ENCODE data around the gene EIF4B. TPM values are rescaled to one million over a fixed set of nuclear protein-coding genes. Genes with fewer than 3 reads are reported as not detected.

The EIF4B gene
- total and polyA plus RNA-seq, 2 of the 13 experiments (the other 11 are each of a cell fraction or from before 2014, with no cell fraction given) = 416 to 548 TPM

DNA sequence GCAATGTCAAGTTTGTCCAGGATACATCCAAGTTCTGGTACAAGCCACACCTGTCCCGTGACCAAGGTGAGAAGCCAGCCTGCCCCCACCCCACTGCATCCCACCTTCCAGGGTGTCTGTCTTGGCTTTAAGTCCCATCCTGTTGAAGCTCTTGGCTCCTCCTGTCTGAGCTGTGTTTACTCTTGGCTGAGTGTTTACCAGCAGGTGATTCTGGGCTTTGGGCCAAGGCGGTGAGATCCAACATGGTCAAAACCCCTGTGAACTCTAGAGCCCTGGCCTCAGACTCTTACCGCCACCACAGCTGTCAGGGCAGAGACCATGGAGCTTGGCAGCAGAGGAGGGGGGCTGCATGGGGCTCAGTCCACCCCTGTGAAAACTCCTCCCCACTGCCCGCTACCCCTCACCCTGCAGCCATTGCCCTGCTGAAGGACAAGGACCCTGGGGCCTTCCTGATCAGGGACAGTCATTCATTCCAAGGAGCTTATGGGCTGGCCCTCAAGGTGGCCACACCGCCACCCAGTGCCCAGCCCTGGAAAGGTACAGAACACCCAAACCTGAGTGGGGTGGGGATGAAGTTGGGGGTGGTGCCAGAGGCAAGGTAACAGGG lies 55.3 kb downstream of the EIF4B start (continued):
- TF ChIP-seq, protein P1, sequence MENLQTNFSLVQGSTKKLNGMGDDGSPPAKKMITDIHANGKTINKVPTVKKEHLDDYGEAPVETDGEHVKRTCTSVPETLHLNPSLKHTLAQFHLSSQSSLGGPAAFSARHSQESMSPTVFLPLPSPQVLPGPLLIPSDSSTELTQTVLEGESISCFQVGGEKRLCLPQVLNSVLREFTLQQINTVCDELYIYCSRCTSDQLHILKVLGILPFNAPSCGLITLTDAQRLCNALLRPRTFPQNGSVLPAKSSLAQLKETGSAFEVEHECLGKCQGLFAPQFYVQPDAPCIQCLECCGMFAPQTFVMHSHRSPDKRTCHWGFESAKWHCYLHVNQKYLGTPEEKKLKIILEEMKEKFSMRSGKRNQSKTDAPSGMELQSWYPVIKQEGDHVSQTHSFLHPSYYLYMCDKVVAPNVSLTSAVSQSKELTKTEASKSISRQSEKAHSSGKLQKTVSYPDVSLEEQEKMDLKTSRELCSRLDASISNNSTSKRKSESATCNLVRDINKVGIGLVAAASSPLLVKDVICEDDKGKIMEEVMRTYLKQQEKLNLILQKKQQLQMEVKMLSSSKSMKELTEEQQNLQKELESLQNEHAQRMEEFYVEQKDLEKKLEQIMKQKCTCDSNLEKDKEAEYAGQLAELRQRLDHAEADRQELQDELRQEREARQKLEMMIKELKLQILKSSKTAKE (CRISPR knock-in tag; IDR thresholded peaks at IDR 0.05; ENCODE audit: borderline replicate concordance) = 0 out of 2 replicates have a peak, but pooled peaks have one; percentile 22
- TF ChIP-seq EZH2 (conservative IDR thresholded peaks at IDR 0.05; ENCODE audit: low read depth, low read length) (no peak), RBFOX2 (IDR thresholded peaks at IDR 0.05; ENCODE audit: low read depth, low read length) (no peak), PPARG (CRISPR knock-in tag; conservative IDR thresholded peaks at IDR 0.05) (0 out of 2 replicates have a peak, but pooled peaks have one; percentile 17), ZNF263 (CRISPR knock-in tag; IDR thresholded peaks at IDR 0.05) (no peak; the same call in 1 of the 2 replicates), KDM1A (CRISPR knock-in tag; IDR thresholded peaks at IDR 0.05) (no peak), MZF1 (CRISPR knock-in tag; IDR thresholded peaks at IDR 0.05; ENCODE audit: borderline replicate concordance) (no peak), SIX4 (CRISPR knock-in tag; IDR thresholded peaks at IDR 0.05) (0 out of 2 replicates have a peak, but pooled peaks have one; percentile 17)
- TF ChIP-seq, protein P2, sequence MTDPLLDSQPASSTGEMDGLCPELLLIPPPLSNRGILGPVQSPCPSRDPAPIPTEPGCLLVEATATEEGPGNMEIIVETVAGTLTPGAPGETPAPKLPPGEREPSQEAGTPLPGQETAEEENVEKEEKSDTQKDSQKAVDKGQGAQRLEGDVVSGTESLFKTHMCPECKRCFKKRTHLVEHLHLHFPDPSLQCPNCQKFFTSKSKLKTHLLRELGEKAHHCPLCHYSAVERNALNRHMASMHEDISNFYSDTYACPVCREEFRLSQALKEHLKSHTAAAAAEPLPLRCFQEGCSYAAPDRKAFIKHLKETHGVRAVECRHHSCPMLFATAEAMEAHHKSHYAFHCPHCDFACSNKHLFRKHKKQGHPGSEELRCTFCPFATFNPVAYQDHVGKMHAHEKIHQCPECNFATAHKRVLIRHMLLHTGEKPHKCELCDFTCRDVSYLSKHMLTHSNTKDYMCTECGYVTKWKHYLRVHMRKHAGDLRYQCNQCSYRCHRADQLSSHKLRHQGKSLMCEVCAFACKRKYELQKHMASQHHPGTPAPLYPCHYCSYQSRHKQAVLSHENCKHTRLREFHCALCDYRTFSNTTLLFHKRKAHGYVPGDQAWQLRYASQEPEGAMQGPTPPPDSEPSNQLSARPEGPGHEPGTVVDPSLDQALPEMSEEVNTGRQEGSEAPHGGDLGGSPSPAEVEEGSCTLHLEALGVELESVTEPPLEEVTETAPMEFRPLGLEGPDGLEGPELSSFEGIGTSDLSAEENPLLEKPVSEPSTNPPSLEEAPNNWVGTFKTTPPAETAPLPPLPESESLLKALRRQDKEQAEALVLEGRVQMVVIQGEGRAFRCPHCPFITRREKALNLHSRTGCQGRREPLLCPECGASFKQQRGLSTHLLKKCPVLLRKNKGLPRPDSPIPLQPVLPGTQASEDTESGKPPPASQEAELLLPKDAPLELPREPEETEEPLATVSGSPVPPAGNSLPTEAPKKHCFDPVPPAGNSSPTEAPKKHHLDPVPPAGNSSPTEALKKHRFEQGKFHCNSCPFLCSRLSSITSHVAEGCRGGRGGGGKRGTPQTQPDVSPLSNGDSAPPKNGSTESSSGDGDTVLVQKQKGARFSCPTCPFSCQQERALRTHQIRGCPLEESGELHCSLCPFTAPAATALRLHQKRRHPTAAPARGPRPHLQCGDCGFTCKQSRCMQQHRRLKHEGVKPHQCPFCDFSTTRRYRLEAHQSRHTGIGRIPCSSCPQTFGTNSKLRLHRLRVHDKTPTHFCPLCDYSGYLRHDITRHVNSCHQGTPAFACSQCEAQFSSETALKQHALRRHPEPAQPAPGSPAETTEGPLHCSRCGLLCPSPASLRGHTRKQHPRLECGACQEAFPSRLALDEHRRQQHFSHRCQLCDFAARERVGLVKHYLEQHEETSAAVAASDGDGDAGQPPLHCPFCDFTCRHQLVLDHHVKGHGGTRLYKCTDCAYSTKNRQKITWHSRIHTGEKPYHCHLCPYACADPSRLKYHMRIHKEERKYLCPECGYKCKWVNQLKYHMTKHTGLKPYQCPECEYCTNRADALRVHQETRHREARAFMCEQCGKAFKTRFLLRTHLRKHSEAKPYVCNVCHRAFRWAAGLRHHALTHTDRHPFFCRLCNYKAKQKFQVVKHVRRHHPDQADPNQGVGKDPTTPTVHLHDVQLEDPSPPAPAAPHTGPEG (CRISPR knock-in tag; IDR thresholded peaks at IDR 0.05) = no peak
- TF ChIP-seq, protein P3, sequence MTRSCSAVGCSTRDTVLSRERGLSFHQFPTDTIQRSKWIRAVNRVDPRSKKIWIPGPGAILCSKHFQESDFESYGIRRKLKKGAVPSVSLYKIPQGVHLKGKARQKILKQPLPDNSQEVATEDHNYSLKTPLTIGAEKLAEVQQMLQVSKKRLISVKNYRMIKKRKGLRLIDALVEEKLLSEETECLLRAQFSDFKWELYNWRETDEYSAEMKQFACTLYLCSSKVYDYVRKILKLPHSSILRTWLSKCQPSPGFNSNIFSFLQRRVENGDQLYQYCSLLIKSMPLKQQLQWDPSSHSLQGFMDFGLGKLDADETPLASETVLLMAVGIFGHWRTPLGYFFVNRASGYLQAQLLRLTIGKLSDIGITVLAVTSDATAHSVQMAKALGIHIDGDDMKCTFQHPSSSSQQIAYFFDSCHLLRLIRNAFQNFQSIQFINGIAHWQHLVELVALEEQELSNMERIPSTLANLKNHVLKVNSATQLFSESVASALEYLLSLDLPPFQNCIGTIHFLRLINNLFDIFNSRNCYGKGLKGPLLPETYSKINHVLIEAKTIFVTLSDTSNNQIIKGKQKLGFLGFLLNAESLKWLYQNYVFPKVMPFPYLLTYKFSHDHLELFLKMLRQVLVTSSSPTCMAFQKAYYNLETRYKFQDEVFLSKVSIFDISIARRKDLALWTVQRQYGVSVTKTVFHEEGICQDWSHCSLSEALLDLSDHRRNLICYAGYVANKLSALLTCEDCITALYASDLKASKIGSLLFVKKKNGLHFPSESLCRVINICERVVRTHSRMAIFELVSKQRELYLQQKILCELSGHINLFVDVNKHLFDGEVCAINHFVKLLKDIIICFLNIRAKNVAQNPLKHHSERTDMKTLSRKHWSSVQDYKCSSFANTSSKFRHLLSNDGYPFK (CRISPR knock-in tag; IDR thresholded peaks at IDR 0.05; ENCODE audit: borderline replicate concordance) = peak; percentile 37; the same call in 1 of the 2 replicates
- TF ChIP-seq, protein P4, sequence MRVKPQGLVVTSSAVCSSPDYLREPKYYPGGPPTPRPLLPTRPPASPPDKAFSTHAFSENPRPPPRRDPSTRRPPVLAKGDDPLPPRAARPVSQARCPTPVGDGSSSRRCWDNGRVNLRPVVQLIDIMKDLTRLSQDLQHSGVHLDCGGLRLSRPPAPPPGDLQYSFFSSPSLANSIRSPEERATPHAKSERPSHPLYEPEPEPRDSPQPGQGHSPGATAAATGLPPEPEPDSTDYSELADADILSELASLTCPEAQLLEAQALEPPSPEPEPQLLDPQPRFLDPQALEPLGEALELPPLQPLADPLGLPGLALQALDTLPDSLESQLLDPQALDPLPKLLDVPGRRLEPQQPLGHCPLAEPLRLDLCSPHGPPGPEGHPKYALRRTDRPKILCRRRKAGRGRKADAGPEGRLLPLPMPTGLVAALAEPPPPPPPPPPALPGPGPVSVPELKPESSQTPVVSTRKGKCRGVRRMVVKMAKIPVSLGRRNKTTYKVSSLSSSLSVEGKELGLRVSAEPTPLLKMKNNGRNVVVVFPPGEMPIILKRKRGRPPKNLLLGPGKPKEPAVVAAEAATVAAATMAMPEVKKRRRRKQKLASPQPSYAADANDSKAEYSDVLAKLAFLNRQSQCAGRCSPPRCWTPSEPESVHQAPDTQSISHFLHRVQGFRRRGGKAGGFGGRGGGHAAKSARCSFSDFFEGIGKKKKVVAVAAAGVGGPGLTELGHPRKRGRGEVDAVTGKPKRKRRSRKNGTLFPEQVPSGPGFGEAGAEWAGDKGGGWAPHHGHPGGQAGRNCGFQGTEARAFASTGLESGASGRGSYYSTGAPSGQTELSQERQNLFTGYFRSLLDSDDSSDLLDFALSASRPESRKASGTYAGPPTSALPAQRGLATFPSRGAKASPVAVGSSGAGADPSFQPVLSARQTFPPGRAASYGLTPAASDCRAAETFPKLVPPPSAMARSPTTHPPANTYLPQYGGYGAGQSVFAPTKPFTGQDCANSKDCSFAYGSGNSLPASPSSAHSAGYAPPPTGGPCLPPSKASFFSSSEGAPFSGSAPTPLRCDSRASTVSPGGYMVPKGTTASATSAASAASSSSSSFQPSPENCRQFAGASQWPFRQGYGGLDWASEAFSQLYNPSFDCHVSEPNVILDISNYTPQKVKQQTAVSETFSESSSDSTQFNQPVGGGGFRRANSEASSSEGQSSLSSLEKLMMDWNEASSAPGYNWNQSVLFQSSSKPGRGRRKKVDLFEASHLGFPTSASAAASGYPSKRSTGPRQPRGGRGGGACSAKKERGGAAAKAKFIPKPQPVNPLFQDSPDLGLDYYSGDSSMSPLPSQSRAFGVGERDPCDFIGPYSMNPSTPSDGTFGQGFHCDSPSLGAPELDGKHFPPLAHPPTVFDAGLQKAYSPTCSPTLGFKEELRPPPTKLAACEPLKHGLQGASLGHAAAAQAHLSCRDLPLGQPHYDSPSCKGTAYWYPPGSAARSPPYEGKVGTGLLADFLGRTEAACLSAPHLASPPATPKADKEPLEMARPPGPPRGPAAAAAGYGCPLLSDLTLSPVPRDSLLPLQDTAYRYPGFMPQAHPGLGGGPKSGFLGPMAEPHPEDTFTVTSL (CRISPR knock-in tag; IDR thresholded peaks at IDR 0.05; ENCODE audit: borderline replicate concordance) = peak; percentile 82; the same call in 1 of the 2 replicates
